Measurements from ENCODE around the gene FREY1.

FREY1 gene

DNA sequence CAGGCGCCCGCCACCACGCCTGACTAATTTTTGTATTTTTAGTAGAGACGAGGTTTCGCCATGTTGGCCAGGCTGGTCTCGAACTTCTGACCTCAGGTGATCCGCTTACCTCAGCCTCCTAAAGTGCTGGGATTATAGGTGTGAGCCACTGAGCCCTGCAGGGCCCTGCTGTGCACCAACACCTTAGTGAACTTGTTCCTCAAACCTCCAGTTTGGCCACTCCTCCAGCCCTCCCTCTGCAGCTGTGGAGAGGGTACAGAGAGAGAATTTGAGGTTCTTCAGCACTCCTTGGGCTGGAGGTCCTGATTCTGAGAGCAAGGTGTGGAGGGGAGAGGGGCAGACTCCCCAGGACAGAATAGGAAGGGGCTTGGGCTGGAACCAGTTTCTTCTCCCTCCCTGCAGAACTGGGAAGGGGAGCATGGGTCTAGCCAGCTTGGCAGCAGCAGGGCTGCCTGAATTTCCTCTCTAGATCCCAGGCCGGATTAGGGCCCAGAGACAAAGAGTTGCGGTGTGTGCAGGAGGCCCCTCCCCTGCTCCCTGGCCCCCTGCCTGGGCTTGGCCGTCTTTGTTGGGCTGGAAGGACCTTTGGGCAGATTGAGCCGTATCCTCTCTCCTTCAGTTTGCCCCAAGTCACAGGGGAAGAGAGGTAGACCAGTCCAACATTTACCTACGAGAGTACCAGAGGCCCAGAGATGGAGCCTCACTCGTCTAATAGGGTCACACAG, 12.9 kb upstream of the FREY1 start:
- Histone ChIP-seq H3K27me3 (ENCODE audit: insufficient read depth, low read length) (peaks cover 24% of the 10 kb centered on the region), H3K27ac (ENCODE audit: low read length) (peak overlapping the region; percentile 72), H3K36me3 (ENCODE audit: insufficient read depth, low read depth, low read length) (peaks cover 24% of the 10 kb centered on the region), H3K9ac (ENCODE audit: low read depth, low read length) (peak overlapping the region; percentile 47; the same call in 1 of the 2 replicates), H3K4me3 (ENCODE audit: low read length) (no peak overlapping the region), H3K9me3 (ENCODE audit: insufficient read depth, low read depth, low read length) (no peaks in the 10 kb centered on the region), H3K4me1 (ENCODE audit: insufficient read depth, low read length) (peaks cover 20% of the 10 kb centered on the region; the same call in 1 of the 2 replicates)

GRCh38 chr11:45918962-45919675, 12.0 kb upstream of the FREY1 start:
- H3K4me3 ChIP-seq (ENCODE audit: low read length), result peak overlapping the region; percentile 93; the same call in 1 of the 2 replicates
- H3K27ac ChIP-seq (ENCODE audit: low read length), result no peak overlapping the region
- H3K27me3 ChIP-seq (ENCODE audit: insufficient read depth, low read length), result peaks cover 24% of the 10 kb centered on the region

DNA sequence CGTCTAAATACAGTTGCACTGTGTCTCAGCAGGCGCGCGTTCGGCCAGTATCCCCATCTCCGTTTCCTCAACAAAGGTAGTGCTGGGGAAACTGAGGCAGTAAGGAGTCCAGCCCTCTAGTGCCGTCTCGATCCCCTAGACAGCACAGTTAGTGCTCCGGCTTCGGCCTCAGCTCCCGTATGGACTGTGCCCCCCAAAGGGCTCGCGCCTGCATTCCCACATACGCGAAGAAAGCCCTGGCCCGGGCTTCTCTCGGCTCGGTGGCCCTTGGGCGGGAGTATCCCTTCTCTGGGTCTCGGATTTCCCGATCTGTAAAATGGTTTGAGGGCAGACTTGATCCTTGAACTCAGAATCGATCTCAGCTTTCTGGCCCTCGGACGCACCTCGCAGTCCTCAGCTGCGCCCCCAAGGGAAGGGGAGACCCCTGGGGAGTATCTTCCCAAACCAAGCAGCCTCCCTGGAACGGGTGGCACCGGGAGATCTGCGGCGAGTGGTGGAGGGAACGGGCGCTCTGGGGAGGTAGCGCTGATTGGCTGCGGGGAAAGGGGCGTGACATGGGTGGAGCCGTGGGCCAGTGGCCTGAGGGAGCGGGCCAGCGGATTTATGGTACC, 11.4 kb upstream of the FREY1 start:
- peaks cover 20% of the 10 kb centered on the region; the same call in 1 of the 2 replicates for H3K4me1 ChIP-seq (ENCODE audit: insufficient read depth, low read length)
- peak overlapping the region; percentile 74; the same call in 1 of the 2 replicates for H3K9ac ChIP-seq (ENCODE audit: low read depth, low read length)
- peak overlapping the region; percentile 93 for H3K4me3 ChIP-seq (ENCODE audit: low read length)
- peak overlapping the region; percentile 31 for H3K27ac ChIP-seq (ENCODE audit: low read length)
- H3K36me3 ChIP-seq (ENCODE audit: insufficient read depth, low read depth, low read length), result peaks cover 25% of the 10 kb centered on the region
- H3K27me3 ChIP-seq (ENCODE audit: insufficient read depth, low read length), result peaks cover 22% of the 10 kb centered on the region
- H3K9me3 ChIP-seq (ENCODE audit: insufficient read depth, low read depth, low read length), result no peaks in the 10 kb centered on the region

More at GRCh38 chr11:45918962-45919675, 12.0 kb upstream of the FREY1 start:
- Histone ChIP-seq H3K4me1 (ENCODE audit: insufficient read depth, low read length) (peaks cover 20% of the 10 kb centered on the region; the same call in 1 of the 2 replicates), H3K36me3 (ENCODE audit: insufficient read depth, low read depth, low read length) (peaks cover 24% of the 10 kb centered on the region), H3K9ac (ENCODE audit: low read depth, low read length) (no peak overlapping the region; the same call in 1 of the 2 replicates), H3K9me3 (ENCODE audit: insufficient read depth, low read depth, low read length) (no peaks in the 10 kb centered on the region)

DNA sequence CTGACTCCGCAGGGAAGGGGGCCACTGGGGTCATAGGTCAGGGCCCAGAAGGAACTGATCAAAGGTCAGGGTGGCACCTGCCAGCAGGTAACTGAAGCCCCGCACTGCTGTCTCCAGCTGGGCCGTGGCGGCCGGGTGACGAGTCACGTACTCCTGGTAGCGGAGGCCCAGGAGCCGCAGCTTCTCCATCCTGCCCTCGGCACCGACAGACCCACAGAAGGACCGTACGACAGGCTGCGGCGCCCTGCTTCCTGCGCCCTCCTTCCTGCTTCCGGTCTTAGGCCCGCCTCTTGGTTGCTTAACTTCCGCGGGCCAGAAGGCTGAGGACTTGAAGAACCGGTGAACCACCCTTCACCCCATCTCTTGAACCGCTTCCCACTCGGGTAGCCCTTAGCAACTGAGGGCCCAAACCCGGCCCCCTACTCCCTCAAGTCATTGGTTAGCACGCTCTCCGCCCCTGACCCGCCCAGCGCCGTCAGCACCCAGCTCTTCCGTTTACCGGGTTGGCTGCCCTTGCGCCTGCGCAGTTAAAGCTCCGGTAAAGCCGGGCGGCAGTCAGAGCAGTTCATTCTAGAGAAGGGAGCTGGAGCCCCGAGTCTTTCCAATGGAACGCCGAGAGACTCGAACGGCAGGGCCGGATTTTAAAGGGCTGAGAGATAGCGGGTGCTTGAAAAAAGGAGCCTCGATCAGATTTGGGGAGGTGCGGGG, 10.7 kb upstream of the FREY1 start, which contains the start of gene PEX16:
PEX16 (minus strand) TSS at position 255 of the 708 bp plus-strand sequence; CDS start at position 189, 66 bp downstream.
- H3K4me3 ChIP-seq (ENCODE audit: low read length), result peak within 1 kb of the TSS; percentile 93
- H3K9me3 ChIP-seq (ENCODE audit: insufficient read depth, low read depth, low read length), result no peaks in the 10 kb centered on the region
- H3K27me3 ChIP-seq (ENCODE audit: insufficient read depth, low read length), result peaks cover 16% of the 10 kb centered on the region
- H3K4me1 ChIP-seq (ENCODE audit: insufficient read depth, low read length), result peaks cover 20% of the 10 kb centered on the region; the same call in 1 of the 2 replicates
- H3K9ac ChIP-seq (ENCODE audit: low read depth, low read length), result peak within 1 kb of the TSS; percentile 74; the same call in 1 of the 2 replicates
- H3K36me3 ChIP-seq (ENCODE audit: insufficient read depth, low read depth, low read length), result peaks cover 29% of the 10 kb centered on the region
- H3K27ac ChIP-seq (ENCODE audit: low read length), result peak within 1 kb of the TSS; percentile 31

DNA sequence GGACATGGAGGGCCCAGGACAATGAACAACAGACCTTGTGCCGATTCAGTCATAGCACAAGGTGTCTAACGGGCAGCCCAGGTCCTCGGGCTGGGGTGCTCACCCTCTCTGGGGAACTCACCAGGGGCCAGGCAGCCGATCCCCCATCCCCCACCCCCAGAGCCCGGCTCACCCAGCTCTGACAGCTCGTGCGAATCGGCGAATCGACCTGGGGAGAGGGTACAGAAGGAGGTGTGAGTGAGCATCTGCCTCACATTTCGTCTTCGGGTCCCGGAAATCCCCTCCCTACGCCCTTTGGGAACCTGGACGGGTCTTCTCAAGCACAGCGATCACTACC, 10.2 kb upstream of the FREY1 start:
- no peaks in the 10 kb centered on the region for H3K9me3 ChIP-seq (ENCODE audit: insufficient read depth, low read depth, low read length)
- H3K4me1 ChIP-seq (ENCODE audit: insufficient read depth, low read length), result peaks cover 20% of the 10 kb centered on the region; the same call in 1 of the 2 replicates
- H3K9ac ChIP-seq (ENCODE audit: low read depth, low read length), result peak overlapping the region; percentile 74; the same call in 1 of the 2 replicates
- H3K27ac ChIP-seq (ENCODE audit: low read length), result no peak overlapping the region
- H3K36me3 ChIP-seq (ENCODE audit: insufficient read depth, low read depth, low read length), result peaks cover 29% of the 10 kb centered on the region
- H3K4me3 ChIP-seq (ENCODE audit: low read length), result peak overlapping the region; percentile 93
- peaks cover 15% of the 10 kb centered on the region for H3K27me3 ChIP-seq (ENCODE audit: insufficient read depth, low read length)

DNA sequence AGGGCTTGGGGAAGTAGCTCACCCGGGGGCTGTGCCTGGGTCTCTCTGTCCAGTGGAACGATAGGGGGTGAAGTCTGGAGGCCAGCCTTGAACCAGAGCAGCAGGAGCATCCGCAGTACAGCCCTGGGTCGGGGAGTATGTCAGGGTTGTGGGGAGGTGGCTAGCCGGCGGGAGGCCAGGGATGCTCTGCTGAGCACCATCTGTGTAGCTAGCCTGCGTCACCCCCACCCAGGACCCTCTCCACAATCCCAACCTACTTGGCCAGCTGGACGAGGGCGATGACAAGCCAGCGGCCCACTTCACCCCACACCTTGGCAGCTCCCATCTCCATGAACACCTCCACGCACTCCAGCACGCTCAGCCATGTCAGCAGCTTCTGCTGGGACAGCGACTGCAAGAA, 8.4 kb upstream of the FREY1 start:
- H3K4me3 ChIP-seq (ENCODE audit: low read length), result no peak overlapping the region
- no peaks in the 10 kb centered on the region for H3K9me3 ChIP-seq (ENCODE audit: insufficient read depth, low read depth, low read length)
- no peak overlapping the region for H3K27ac ChIP-seq (ENCODE audit: low read length)
- peaks cover 1% of the 10 kb centered on the region; the same call in 1 of the 2 replicates for H3K27me3 ChIP-seq (ENCODE audit: insufficient read depth, low read length)
- peaks cover 10% of the 10 kb centered on the region; the same call in 1 of the 2 replicates for H3K4me1 ChIP-seq (ENCODE audit: insufficient read depth, low read length)
- peaks cover 36% of the 10 kb centered on the region for H3K36me3 ChIP-seq (ENCODE audit: insufficient read depth, low read depth, low read length)
- no peak overlapping the region for H3K9ac ChIP-seq (ENCODE audit: low read depth, low read length)

- H3K9me3 ChIP-seq (ENCODE audit: insufficient read depth, low read depth, low read length), result no peaks in the 10 kb centered on the region
- peaks cover 40% of the 10 kb centered on the region for H3K36me3 ChIP-seq (ENCODE audit: insufficient read depth, low read depth, low read length)
- peaks cover 4% of the 10 kb centered on the region; the same call in 1 of the 2 replicates for H3K4me1 ChIP-seq (ENCODE audit: insufficient read depth, low read length)
- H3K4me3 ChIP-seq (ENCODE audit: low read length), result no peak overlapping the region
- no peak overlapping the region for H3K9ac ChIP-seq (ENCODE audit: low read depth, low read length)
- H3K27ac ChIP-seq (ENCODE audit: low read length), result no peak overlapping the region
- no peaks in the 10 kb centered on the region for H3K27me3 ChIP-seq (ENCODE audit: insufficient read depth, low read length)
Measured at GRCh38 chr11:45913942-45914635, 7.0 kb upstream of the FREY1 start.

DNA sequence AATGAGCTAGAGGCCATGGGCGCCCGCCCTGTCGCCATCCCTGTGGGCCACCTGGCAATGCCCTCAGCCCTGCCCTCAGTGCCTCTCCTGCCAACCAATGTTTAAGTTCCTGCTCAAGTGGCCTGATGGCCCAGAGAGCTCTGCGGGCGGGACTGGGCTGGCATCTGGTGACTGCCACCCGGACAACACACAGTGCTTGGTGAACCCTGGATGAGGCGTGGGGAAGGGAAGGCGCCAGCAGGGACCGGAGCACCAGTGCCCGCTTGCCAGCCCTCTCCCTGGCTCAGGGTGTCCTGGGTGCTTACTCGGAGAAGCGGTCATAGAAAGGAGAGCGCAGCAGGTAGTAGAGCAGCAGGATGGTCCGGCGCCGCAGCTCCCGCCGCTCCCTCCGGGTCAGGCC, 6.4 kb upstream of the FREY1 start:
- H3K4me3 ChIP-seq (ENCODE audit: low read length), result no peak overlapping the region
- no peaks in the 10 kb centered on the region for H3K27me3 ChIP-seq (ENCODE audit: insufficient read depth, low read length)
- no peak overlapping the region for H3K9ac ChIP-seq (ENCODE audit: low read depth, low read length)
- H3K9me3 ChIP-seq (ENCODE audit: insufficient read depth, low read depth, low read length), result no peaks in the 10 kb centered on the region
- 0 out of 2 replicates have a peak, but pooled peaks cover 2% of the 10 kb centered on the region for H3K4me1 ChIP-seq (ENCODE audit: insufficient read depth, low read length)
- H3K36me3 ChIP-seq (ENCODE audit: insufficient read depth, low read depth, low read length), result peaks cover 40% of the 10 kb centered on the region
- H3K27ac ChIP-seq (ENCODE audit: low read length), result no peak overlapping the region

DNA sequence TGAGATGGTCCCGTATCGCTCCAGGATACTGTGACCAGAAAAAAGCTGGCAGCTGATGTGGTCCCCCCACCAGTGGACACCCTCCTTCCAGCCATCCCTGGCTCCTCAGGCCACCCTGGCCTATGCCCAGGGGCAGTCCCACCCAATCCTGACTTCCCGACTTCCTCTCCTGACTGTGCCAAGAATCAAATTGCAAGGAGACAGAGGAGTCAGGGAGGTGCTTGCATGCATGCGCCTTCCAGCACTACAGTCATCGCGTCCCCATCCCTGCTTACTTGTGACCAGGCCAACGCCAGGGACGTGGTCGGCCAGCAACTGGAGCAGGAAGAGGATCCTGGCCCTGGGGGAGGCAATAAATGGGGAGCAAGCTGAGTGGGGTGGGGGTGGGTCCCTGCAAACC, 3.6 kb upstream of the FREY1 start:
- H3K9me3 ChIP-seq (ENCODE audit: insufficient read depth, low read depth, low read length), result no peaks in the 10 kb centered on the region
- H3K27ac ChIP-seq (ENCODE audit: low read length), result no peak overlapping the region
- H3K4me3 ChIP-seq (ENCODE audit: low read length), result no peak overlapping the region
- no peak overlapping the region for H3K9ac ChIP-seq (ENCODE audit: low read depth, low read length)
- no peaks in the 10 kb centered on the region for H3K4me1 ChIP-seq (ENCODE audit: insufficient read depth, low read length)
- peaks cover 33% of the 10 kb centered on the region for H3K36me3 ChIP-seq (ENCODE audit: insufficient read depth, low read depth, low read length)
- H3K27me3 ChIP-seq (ENCODE audit: insufficient read depth, low read length), result no peaks in the 10 kb centered on the region

- no peaks in the 10 kb centered on the region for H3K4me1 ChIP-seq (ENCODE audit: insufficient read depth, low read length)
- no peak overlapping the region for H3K9ac ChIP-seq (ENCODE audit: low read depth, low read length)
- H3K9me3 ChIP-seq (ENCODE audit: insufficient read depth, low read depth, low read length), result no peaks in the 10 kb centered on the region
- no peaks in the 10 kb centered on the region for H3K27me3 ChIP-seq (ENCODE audit: insufficient read depth, low read length)
- peaks cover 25% of the 10 kb centered on the region for H3K36me3 ChIP-seq (ENCODE audit: insufficient read depth, low read depth, low read length)
- no peak overlapping the region for H3K27ac ChIP-seq (ENCODE audit: low read length)
- no peak overlapping the region for H3K4me3 ChIP-seq (ENCODE audit: low read length)
Measured at GRCh38 chr11:45909594-45910475, 2.8 kb upstream of the FREY1 start.

All from iPS-20b (cell line).